ENCODE results near the gene CTCFL.

CTCFL gene, protein sequence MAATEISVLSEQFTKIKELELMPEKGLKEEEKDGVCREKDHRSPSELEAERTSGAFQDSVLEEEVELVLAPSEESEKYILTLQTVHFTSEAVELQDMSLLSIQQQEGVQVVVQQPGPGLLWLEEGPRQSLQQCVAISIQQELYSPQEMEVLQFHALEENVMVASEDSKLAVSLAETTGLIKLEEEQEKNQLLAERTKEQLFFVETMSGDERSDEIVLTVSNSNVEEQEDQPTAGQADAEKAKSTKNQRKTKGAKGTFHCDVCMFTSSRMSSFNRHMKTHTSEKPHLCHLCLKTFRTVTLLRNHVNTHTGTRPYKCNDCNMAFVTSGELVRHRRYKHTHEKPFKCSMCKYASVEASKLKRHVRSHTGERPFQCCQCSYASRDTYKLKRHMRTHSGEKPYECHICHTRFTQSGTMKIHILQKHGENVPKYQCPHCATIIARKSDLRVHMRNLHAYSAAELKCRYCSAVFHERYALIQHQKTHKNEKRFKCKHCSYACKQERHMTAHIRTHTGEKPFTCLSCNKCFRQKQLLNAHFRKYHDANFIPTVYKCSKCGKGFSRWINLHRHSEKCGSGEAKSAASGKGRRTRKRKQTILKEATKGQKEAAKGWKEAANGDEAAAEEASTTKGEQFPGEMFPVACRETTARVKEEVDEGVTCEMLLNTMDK

GRCh38 chr20:57524511-57525176 is at the start of gene CTCFL:
Gene CTCFL, minus strand, starts transcription at chr20:57525140. Its CDS starts 935 bp downstream, at chr20:57524205.
- DNase-seq: no peak

GRCh38 chr20:57573894-57574293 is 49.0 kb upstream of the CTCFL start:
- no peak for DNase-seq

DNA sequence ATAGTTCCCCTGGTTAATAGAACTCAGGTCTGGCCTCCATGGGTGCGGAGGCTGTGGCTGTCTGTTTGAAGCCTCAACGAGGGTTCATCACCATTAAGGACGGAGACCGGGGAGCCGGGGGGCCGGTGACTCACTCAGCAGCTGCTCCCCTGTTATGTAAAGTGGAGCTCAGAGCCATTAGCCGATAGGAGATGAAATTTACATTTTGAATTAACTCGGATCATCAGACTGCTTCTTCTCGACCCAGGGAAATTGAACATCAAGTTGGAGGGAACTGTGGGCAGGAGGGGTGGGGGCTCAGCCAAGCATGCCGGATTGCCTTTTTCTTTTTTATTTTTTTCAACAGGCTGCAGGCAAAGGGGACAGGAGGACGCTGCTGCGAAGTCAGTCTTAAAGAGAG is 48.3 kb upstream of the CTCFL start:
- DNase-seq: no peak

DNA sequence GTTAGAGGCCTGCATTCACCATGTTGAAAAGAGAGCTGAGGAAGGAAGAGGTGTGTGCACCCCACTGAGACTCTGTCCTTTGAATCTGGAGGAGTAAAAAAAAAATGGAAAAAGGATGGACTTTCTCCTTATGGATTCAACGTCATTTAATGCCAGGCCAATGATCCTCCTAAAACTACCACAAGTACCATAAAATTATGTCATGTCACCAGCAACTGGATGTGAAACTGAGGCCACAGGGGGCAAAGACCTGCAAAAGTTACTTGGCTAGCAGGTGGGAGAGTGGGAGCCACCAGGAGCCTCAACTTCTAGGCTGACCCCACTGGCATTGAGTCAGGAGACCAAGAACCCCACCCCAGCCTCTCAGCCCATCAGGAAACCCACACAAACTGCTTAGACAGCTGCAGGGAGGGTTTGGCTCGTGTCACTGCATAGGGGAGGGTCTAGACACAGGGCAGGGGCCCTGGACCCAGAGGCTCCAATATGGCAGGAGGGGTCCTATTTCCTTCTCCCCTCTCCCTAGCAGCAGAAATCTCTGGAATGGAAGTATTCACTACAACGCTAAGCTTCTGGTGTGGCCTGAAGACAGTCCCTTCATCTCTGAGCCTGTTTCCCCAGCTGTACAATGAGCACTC is 47.0 kb upstream of the CTCFL start:
- DNase-seq: no peak

- DNase-seq: no peak
Observed at GRCh38 chr20:57570920-57571319, 46.0 kb upstream of the CTCFL start.

DNA sequence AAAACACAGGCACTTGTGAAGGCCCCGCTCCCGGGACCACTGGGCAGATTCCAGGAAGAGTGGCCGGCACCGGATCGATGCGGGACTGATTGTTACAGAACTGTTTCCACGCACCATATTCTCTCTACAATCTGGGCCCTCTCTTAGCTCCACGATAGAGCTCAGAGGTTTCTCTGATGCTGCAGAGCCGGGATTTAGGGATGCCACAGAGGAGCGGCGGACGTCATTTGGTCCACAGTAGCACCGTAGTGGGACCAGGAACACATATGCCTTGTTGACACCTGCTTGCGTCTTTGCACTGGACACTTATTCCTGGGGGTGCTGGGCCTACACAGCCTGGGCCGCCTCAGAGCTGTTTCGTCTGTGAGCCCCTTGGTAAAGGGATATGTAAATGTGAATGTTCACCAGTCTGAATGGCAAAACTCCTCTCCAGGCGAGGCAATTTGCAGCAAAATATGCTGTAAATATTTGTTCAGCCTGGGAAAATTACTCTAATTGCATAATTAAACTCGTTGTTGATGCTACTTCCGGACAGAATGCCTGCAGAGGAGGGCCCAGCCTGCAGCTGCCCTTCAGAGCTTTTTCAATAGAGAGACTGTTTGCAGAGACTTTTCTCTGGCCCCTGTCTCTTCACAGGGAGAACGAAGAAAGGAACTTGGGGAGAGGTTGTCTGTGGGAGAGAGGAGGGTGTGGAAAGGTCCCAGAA is 45.4 kb upstream of the CTCFL start:
- DNase-seq: no peak

GRCh38 chr20:57568960-57569359 is 44.0 kb upstream of the CTCFL start:
- no peak for DNase-seq

DNA sequence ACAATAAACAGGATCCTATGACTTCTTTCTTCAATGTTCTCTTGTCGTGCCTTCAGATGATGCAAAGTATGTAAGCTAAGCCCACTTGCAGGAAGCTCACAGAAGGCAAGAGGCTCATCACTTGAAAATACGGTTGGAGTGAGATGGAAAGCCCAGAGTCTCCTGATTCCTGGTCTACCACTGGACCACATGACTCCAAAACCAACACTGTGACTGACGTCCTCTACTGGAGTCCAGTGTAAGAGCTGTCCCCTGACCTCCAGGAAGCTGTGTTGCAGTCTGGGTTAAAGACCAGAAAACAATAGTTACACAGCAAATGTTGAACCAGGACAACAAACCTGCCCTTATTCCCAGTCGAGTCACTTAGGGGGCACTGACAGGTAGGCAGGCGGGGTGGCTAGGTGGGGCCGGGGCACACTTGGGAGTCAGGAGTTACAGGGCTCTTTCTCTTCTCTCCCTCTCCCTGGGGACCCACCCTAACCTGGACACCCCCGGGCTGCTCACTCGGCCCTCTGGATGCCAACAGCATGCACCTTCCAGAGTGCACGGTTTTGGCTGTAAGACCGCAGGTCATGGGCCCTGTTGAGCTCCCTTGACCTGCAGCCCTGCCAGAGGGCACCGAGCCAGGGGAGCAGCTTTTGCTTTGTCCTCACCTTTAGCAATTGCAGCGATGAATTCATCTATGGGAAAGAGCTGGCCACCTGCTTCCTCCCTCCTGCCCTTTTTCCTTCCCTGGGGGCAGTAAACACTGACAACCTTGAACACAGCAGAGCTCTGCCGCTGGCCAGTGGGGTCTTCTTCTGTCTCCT is 43.4 kb upstream of the CTCFL start:
- no peak for DNase-seq

- DNase-seq: no peak
Observed at GRCh38 chr20:57567471-57568079, 42.6 kb upstream of the CTCFL start.

GRCh38 chr20:57566803-57567459 is 42.0 kb upstream of the CTCFL start:
- DNase-seq: no peak

GRCh38 chr20:57566399-57566798 is 41.5 kb upstream of the CTCFL start:
- DNase-seq: no peak

DNA sequence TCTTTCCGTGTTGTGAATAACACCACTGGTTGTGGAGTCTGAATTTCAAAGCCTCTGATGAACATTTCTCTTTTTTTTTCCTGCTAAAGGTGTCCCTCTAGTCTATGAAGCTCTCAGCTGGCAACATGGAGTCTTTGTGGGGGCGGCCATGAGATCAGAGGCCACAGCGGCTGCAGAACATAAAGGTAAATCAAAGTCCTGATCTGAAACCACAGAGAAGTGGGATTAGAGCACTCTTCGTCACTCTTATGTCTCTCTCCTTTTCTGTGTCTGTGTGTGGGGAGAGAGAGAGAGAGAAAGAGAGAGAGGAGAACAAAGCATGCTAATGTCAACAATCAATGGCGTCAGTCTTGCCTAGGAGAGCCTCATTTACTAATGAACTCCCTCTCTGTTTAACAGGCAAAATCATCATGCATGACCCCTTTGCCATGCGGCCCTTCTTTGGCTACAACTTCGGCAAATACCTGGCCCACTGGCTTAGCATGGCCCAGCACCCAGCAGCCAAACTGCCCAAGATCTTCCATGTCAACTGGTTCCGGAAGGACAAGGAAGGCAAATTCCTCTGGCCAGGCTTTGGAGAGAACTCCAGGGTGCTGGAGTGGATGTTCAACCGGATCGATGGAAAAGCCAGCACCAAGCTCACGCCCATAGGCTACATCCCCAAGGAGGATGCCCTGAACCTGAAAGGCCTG is 40.2 kb upstream of the CTCFL start:
- DNase-seq: no peak

- DNase-seq: no peak
Observed at GRCh38 chr20:57564180-57564802, 39.4 kb upstream of the CTCFL start.

DNA sequence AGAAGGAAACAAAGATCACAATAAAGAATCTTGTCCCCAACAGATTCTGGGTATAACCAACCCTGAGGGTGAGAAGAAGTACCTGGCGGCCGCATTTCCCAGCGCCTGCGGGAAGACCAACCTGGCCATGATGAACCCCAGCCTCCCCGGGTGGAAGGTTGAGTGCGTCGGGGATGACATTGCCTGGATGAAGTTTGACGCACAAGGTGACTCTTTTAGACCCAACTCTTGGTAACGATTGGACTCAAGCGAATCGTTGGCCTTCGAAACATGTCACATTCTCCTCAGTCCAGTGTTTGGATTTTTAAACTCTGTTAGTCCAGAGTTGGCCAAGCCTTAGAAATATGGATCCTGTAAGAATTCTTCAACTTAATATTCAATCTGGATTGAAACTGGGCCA is 38.6 kb upstream of the CTCFL start:
- DNase-seq: no peak

DNA sequence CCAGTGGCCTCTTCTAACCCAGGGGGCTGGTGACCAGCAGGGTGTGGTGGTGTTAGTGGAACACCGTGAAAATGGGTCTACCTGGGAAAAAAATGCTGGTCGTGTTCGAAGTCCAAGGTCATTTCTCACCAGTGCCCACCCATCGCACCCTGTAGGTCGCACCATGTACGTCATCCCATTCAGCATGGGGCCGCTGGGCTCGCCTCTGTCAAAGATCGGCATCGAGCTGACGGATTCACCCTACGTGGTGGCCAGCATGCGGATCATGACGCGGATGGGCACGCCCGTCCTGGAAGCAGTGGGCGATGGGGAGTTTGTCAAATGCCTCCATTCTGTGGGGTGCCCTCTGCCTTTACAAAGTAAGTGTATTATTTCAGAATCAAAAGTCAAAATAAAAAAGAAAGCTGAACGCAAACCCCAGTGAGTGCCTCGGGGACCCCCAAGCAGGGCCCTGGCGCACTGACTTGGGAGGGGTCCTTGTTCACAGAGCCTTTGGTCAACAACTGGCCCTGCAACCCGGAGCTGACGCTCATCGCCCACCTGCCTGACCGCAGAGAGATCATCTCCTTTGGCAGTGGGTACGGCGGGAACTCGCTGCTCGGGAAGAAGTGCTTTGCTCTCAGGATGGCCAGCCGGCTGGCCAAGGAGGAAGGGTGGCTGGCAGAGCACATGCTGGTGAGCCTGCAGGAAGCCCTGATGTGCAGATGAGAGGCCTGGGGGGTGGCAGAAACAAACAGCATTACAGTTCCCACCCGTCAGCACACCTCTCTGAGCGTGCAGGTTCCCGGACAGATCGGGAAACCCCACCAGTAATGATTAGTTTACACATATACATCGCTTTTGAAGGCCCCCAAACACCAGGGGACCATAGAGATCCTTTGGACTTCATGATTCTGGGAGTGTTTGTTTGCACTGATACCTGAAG is 37.9 kb upstream of the CTCFL start:
- DNase-seq: no peak

DNA sequence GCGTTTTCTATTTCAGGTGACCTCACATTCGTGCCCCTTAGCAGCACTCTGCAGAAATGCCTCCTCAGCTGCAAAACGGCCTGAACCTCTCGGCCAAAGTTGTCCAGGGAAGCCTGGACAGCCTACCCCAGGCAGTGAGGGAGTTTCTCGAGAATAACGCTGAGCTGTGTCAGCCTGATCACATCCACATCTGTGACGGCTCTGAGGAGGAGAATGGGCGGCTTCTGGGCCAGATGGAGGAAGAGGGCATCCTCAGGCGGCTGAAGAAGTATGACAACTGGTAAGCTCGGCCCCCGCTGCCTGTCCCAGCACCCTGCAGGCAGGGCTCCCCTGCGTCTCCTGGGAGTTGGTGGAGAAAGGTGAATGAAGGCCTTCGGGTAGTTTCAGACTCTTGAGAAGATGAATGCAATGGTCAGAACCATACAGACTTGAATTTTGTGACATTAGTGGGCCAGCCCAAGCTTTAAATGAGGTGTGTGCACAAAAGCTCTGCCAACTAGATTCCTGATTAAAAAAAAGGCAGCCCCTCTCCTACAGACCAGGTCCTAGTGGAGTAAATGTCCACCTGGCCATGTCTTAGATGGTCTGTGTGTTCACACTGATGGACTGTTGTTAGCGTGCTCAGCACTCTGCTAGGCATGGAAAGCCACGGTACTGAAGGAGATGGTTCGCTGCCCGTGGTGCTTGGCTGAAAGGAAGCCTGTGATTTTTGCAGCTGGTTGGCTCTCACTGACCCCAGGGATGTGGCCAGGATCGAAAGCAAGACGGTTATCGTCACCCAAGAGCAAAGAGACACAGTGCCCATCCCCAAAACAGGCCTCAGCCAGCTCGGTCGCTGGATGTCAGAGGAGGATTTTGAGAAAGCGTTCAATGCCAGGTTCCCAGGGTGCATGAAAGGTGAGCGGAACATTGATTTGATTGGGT is 36.7 kb upstream of the CTCFL start:
- no peak for DNase-seq

DNA sequence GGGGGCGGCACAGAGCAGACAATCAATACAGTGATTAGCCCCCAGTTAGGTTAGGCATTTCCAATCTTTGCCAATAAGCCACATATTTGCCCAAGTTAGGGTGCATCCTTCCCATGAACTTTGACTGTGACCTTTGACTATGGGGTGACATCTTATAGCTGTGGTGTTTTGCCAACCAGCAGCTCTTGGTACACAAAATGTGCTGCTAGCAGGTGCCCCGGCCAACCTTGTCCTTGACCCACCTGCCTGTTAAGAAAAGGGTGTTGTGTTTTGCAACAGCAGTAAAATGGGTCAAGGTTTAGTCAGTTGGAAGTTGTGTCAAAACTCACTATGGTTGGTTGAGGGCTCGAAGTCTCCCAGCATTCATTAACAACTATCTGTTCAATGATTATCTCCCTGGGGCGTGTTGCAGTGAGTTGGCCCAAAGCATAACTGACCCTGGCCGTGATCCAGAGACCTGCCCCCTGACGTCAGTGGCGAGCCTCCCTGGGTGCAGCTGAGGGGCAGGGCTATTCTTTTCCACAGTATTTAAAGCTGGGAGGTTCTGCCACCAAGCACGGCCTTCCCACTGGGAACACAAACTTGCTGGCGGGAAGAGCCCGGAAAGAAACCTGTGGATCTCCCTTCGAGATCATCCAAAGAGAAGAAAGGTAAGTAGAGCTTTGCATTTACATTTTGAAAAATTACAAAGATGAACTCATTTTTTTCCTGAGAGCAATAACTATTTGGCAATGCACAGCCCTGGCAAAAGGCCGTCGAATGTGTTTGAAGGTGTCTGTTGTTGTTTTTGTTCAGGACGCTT is 35.8 kb upstream of the CTCFL start, which contains the start of gene PCK1:
TSS of gene PCK1 (plus strand) at position 557 of the 802 bp plus-strand sequence. CDS start 302 bp downstream, outside the sequence.
- DNase-seq: no peak
